Right lobe of liver (tissue), 6 donors: ENCODE results near the gene FAM171A2. TPM values are rescaled to one million over a fixed set of nuclear protein-coding genes. Genes with fewer than 3 reads are reported as not detected.

Experiments
- ATAC-seq, 4 donors: fragments of 200-7000 bp; cut with Tn5 transposase; one replicate each; pipeline ENCODE4 v1.9.1; 2020; ENCODE audit warnings: mild to moderate bottlenecking in 4 of 4, moderate library complexity in 4 of 4
- DNase-seq, 3 donors: peaks; one replicate each; pipeline ENCODE4 v3.0.0-alpha.2; 2020
- H3K27ac ChIP-seq, 3 donors: fragments of 200-600 bp; one replicate each; pipeline ENCODE4 v1.8.0; 2022
- H3K27me3 ChIP-seq, 2 donors: fragments of 200-600 bp; one replicate each; pipeline ENCODE4 v1.8.0; 2022
- H3K36me3 ChIP-seq, 4 donors: fragments of 200-600 bp; sonication (generic) in 1 of 4; one replicate each; pipeline versions ENCODE4 v1.5.1 to v1.8.0; 2017 to 2022; ENCODE audit warnings: control low read depth in 1 of 4
- H3K4me1 ChIP-seq, 4 donors: fragments of 200-600 bp; sonication (generic) in 1 of 4; one replicate each; pipeline versions ENCODE4 v1.5.1 to v1.8.0; 2017 to 2022; ENCODE audit warnings: control low read depth in 1 of 4
- H3K4me3 ChIP-seq, 3 donors: fragments of 200-600 bp; one replicate each; pipeline ENCODE4 v1.8.0; 2022
- H3K9me3 ChIP-seq, 4 donors: fragments of 200-600 bp; sonication (generic) in 1 of 4; one replicate each; pipeline versions ENCODE4 v1.5.1 to v1.8.0; 2017 to 2022; ENCODE audit warnings: control low read depth in 1 of 4
- CTCF ChIP-seq, 4 donors: fragments of 200-600 bp in 3 of 4; fragments of 450-650 bp in 1 of 4; IDR thresholded peaks; one replicate each; pipeline versions ENCODE4 v1.5.1 to v1.8.0; 2016 to 2022; ENCODE audit warnings: antibody characterized with exemption in 4 of 4, mild to moderate bottlenecking in 2 of 4
- POLR2A ChIP-seq: fragments of 450-650 bp; IDR thresholded peaks from one replicate; pipeline ENCODE4 v1.6.1; 2017; ENCODE audit warnings: antibody characterized with exemption, mild to moderate bottlenecking
- WGBS: methylation state at CpG from one replicate; pipeline ENCODE4 v1.1.6; 2018; ENCODE audit warnings: low coverage, low lambda C conversion rate; ENCODE audit not compliant: insufficient coverage; ENCODE audit errors: missing lambda C conversion rate; 5-methylcytosine and 5-hydroxymethylcytosine counted together
- intact Hi-C, 2 donors: fragments of 100-400 bp; cut with DNase I; formaldehyde crosslinking; loops; one replicate each; pipeline versions ENCODE4 v1.11.2 to v1.14.1; 2022
- total RNA-seq, 6 experiments: library from RNA; depleted of rRNA in 2 of 6; stranded (reverse); fragments of >200 nt in 2 of 6; fragmentation: NEBNext Ultra II Directional in 3 of 6; extraction: Animal tissue kit (Norgen Biotek cat#: 25700) in 3 of 6; gene quantifications; one replicate each; pipeline versions ENCODE4 v1.1.0 to v1.2.4, GENCODE V29; 2016 to 2023
- donor health status: DM: no; HTN: yes; CAD: no.
- donor health status: DM: no; HTN: no; CAD: no.
- donor health status: DM: no; HTN: no; CAD: no.
- donor health status: DM: no; HTN: yes; CAD: no.
- donor health status: DM: no; HTN: yes; CAD: no.

FAM171A2 gene
- total RNA-seq, 6 experiments from 2014 or later = 0.16 to 0.68 (median 0.39) TPM

- no peak for TF ChIP-seq CTCF (IDR thresholded peaks at IDR 0.05)
- TF ChIP-seq POLR2A = no peak
- no peaks in the 10 kb centered on the region for H3K9me3 ChIP-seq
- peaks cover 0 to 2% (median 0%) of the 10 kb centered on the region in 4 donors for H3K4me1 ChIP-seq
- H3K36me3 ChIP-seq = peaks cover 0 to 25% (median 10%) of the 10 kb centered on the region in 4 donors
- ATAC-seq (no peak), DNase-seq (no peak)
- WGBS = 73% methylated on average over 10 of the region's 22 CpGs
- H3K27me3 ChIP-seq = no peaks in the 10 kb centered on the region
- no peak overlapping the region for H3K27ac ChIP-seq
- H3K4me3 ChIP-seq = no peak overlapping the region
- intact Hi-C loops = loop anchor here in 1 of 2 donors (10.0 kb wide), 1 partner anchor 138 kb away; the partner anchor contains the start of gene UBTF
Measured at GRCh38 chr17:44352828-44353671, 10.6 kb downstream of the FAM171A2 start.

GRCh38 chr17:44351961-44352827 is 11.5 kb downstream of the FAM171A2 start:
- intact Hi-C loops = loop anchor here in 1 of 2 donors (10.0 kb wide), 1 partner anchor 137 kb away; the partner anchor contains the start of gene UBTF
- DNase-seq = no peak
- WGBS = 85% methylated on average over 4 of the region's 36 CpGs
- H3K27me3 ChIP-seq = no peaks in the 10 kb centered on the region
- ATAC-seq = no peak
- H3K27ac ChIP-seq = no peak overlapping the region
- no peak overlapping the region for H3K4me3 ChIP-seq
- H3K4me1 ChIP-seq = peaks cover 0 to 2% (median 0%) of the 10 kb centered on the region in 4 donors
- no peaks in the 10 kb centered on the region for H3K9me3 ChIP-seq
- H3K36me3 ChIP-seq = peaks cover 0 to 25% (median 10%) of the 10 kb centered on the region in 4 donors
- TF ChIP-seq POLR2A = no peak
- no peak for TF ChIP-seq CTCF (IDR thresholded peaks at IDR 0.05)

- H3K4me1 ChIP-seq = peaks cover 0 to 2% (median 0%) of the 10 kb centered on the region in 4 donors
- no peak for ATAC-seq
- TF ChIP-seq CTCF (IDR thresholded peaks at IDR 0.05) = no peak
- TF ChIP-seq POLR2A = no peak
- no CpG with 5 or more reads among the region's 8 CpGs for WGBS
- no peaks in the 10 kb centered on the region for H3K27me3 ChIP-seq
- intact Hi-C loops = loop anchor here in 1 of 2 donors (10.0 kb wide), 1 partner anchor 137 kb away; the partner anchor contains the start of gene UBTF
- H3K36me3 ChIP-seq = peaks cover 0 to 25% (median 10%) of the 10 kb centered on the region in 4 donors
- no peak overlapping the region for H3K4me3 ChIP-seq
- no peak overlapping the region for H3K27ac ChIP-seq
- no peak for DNase-seq
- H3K9me3 ChIP-seq = no peaks in the 10 kb centered on the region
Measured at GRCh38 chr17:44351464-44351863, 12.2 kb downstream of the FAM171A2 start.

- Histone ChIP-seq H3K9me3 (no peaks in the 10 kb centered on the region), H3K4me3 (no peak overlapping the region), H3K27ac (no peak overlapping the region), H3K4me1 (peaks cover 0 to 6% (median 0%) of the 10 kb centered on the region in 4 donors), H3K27me3 (no peaks in the 10 kb centered on the region), H3K36me3 (peaks cover 0 to 25% (median 10%) of the 10 kb centered on the region in 4 donors)
- intact Hi-C loops = loop anchor here in 1 of 2 donors (10.0 kb wide), 1 partner anchor 136 kb away; the partner anchor contains the start of gene UBTF
- TF ChIP-seq POLR2A (no peak), CTCF (IDR thresholded peaks at IDR 0.05) (peak; percentile 65 to 79 (median 78))
- ATAC-seq (peak; percentile 73 to 79 (median 76)), DNase-seq (peak; percentile 73 to 79 (median 76))
- WGBS = 72% methylated on average over 5 of the region's 6 CpGs
Measured at GRCh38 chr17:44350733-44351226, 12.9 kb downstream of the FAM171A2 start.
